Endothelial cell of umbilical vein (primary cell): Measurements from ENCODE around the gene LZTS2. TPM values are rescaled to one million over a fixed set of nuclear protein-coding genes. Genes with fewer than 3 reads are reported as not detected.

Experiments
- BruUV-seq: library from RNA; stranded (reverse); fragments of 400-500 nt; replicated peaks from 2 replicates; lab custom pipeline; 2021; lab: Mats Ljungman, UMichigan
- CTCF ChIA-PET: fragments of 300-600, 350-600 bp; sonication (Branson Sonifier 250); formaldehyde crosslinking; loops from one replicate; lab custom pipeline; 2021; ENCODE audit warnings: antibody characterized with exemption, inconsistent platforms; lab: Charles Lee
- POLR2A ChIA-PET: fragments of 300-600, 350-600 bp; sonication (Branson Sonifier 250); formaldehyde crosslinking; loops from one replicate; lab custom pipeline; 2021; ENCODE audit warnings: antibody characterized with exemption, inconsistent platforms; lab: Charles Lee
- DNase-seq: peaks from one replicate; pipeline ENCODE4 v3.0.0-alpha.2; 2011; ENCODE audit warnings: low read depth, low spot score
- FAIRE-seq: peaks from 2 replicates; lab custom pipeline; 2011; peaks lifted over from hg19 to GRCh38; lab: Jason Lieb, UNC
- H2AFZ ChIP-seq: 2 replicates; pipeline ENCODE4 v1.6.0; 2012; ENCODE audit warnings: low read depth, low read length, control low read depth, inconsistent platforms
- H3K27ac ChIP-seq: 2 replicates; pipeline ENCODE4 v1.5.1; 2011; ENCODE audit warnings: low read depth, mild to moderate bottlenecking, control low read depth, low read length, moderate library complexity; ENCODE audit not compliant: insufficient read depth
- H3K27me3 ChIP-seq, 2 experiments: 2 replicates each; pipeline versions ENCODE4 v1.6.0 to v1.6.1; 2011; ENCODE audit warnings: low read length in 2 of 2, mixed read lengths in 1 of 2; ENCODE audit not compliant: control insufficient read depth in 2 of 2, insufficient read depth in 2 of 2
- H3K36me3 ChIP-seq, 2 experiments: 2 replicates in 1 of 2; 3 replicates in 1 of 2; pipeline ENCODE4 v1.5.1; 2011; ENCODE audit warnings: low read length in 2 of 2, mild to moderate bottlenecking in 1 of 2, moderate library complexity in 1 of 2; ENCODE audit not compliant: control insufficient read depth in 2 of 2, insufficient read depth in 2 of 2; ENCODE audit errors: extremely low read depth in 1 of 2
- H3K4me1 ChIP-seq: 3 replicates; pipeline ENCODE4 v1.5.1; 2011; ENCODE audit warnings: mild to moderate bottlenecking, low read length; ENCODE audit not compliant: control insufficient read depth, insufficient read depth; ENCODE audit errors: extremely low read depth
- H3K4me2 ChIP-seq: 2 replicates; pipeline ENCODE4 v1.6.1; 2011; ENCODE audit warnings: low read length, control low read depth, mixed read lengths; ENCODE audit not compliant: insufficient read depth
- H3K4me3 ChIP-seq, 3 experiments: fragments of 200-600 bp in 1 of 3; sonication (generic), shearing (Covaris generic) in 1 of 3; replicated peaks in 1 of 3; 2 replicates each; pipeline ENCODE4 v1.5.1; 2011 to 2016; ENCODE audit warnings: control low read depth in 3 of 3, low read length in 3 of 3, mild to moderate bottlenecking in 2 of 3, inconsistent platforms in 1 of 3, low read depth in 1 of 3, moderate library complexity in 1 of 3; ENCODE audit not compliant: insufficient read depth in 1 of 3
- H3K79me2 ChIP-seq: 2 replicates; pipeline ENCODE4 v1.6.0; 2012; ENCODE audit warnings: low read length, inconsistent platforms; ENCODE audit not compliant: control insufficient read depth, insufficient read depth
- H3K9ac ChIP-seq: replicated peaks from 2 replicates; pipeline ENCODE3; 2011; ENCODE audit warnings: low read length, control low read depth; ENCODE audit not compliant: insufficient read depth; ENCODE audit errors: extremely low read depth
- H3K9me1 ChIP-seq: replicated peaks from 3 replicates; pipeline ENCODE4 v1.6.0; 2011; ENCODE audit warnings: mild to moderate bottlenecking, low read length; ENCODE audit not compliant: control insufficient read depth, insufficient read depth; ENCODE audit errors: extremely low read depth
- H3K9me3 ChIP-seq: replicated peaks from 2 replicates; pipeline ENCODE4 v1.5.1; 2012; ENCODE audit warnings: low read length, inconsistent platforms; ENCODE audit not compliant: control insufficient read depth, insufficient read depth
- H4K20me1 ChIP-seq: replicated peaks from 2 replicates; pipeline ENCODE3; 2011; ENCODE audit warnings: mild to moderate bottlenecking, low read length; ENCODE audit not compliant: control insufficient read depth, insufficient read depth; ENCODE audit errors: extremely low read depth
- EZH2 ChIP-seq: IDR thresholded peaks from 2 replicates; pipeline ENCODE4 v1.6.1; 2012; ENCODE audit warnings: borderline replicate concordance, low read depth, mild to moderate bottlenecking, moderate library complexity, low read length, inconsistent platforms; ENCODE audit not compliant: severe bottlenecking
- FOS ChIP-seq: IDR thresholded peaks from 2 replicates; pipeline ENCODE4 v1.6.1; 2011; ENCODE audit warnings: mild to moderate bottlenecking, low read length, moderate library complexity, borderline replicate concordance; ENCODE audit not compliant: insufficient read depth
- GATA2 ChIP-seq: IDR thresholded peaks from 2 replicates; pipeline ENCODE4 v1.7.0; 2011; ENCODE audit warnings: low read depth, mild to moderate bottlenecking, moderate library complexity, mixed read lengths, low read length; ENCODE audit not compliant: insufficient read length, insufficient read depth
- JUN ChIP-seq: IDR thresholded peaks from 2 replicates; pipeline ENCODE4 v1.6.1; 2011; ENCODE audit warnings: borderline replicate concordance, low read depth; ENCODE audit not compliant: insufficient read length, insufficient read depth
- MYC ChIP-seq: IDR thresholded peaks from one replicate; pipeline ENCODE4 v1.6.1; 2011; ENCODE audit warnings: mild to moderate bottlenecking, low read depth, low read length
- POLR2A ChIP-seq: IDR thresholded peaks from 2 replicates; pipeline ENCODE4 v1.6.1; 2012; ENCODE audit warnings: low read depth, mild to moderate bottlenecking, control low read depth, low read length
- POLR2AphosphoS5 ChIP-seq: IDR thresholded peaks from 2 replicates; pipeline ENCODE4 v1.6.1; 2012; ENCODE audit warnings: low read depth, mild to moderate bottlenecking, control low read depth, low read length, moderate library complexity; ENCODE audit not compliant: insufficient read depth
- dilution Hi-C: fragments of 300-500 bp; cut with MboI; formaldehyde crosslinking; loops from one replicate; pipeline ENCODE4 v1.15.0; 2019; ENCODE audit warnings: low sequenced_read_pairs; ENCODE audit not compliant: extremely low pct_ligation_motif_present
- intact Hi-C: fragments of 100-400 bp; cut with micrococcal nuclease; formaldehyde crosslinking; loops from one replicate; pipeline ENCODE4 v1.10.0; 2022
- polyA plus RNA-seq, 4 experiments: library from polyadenylated mRNA; depleted of rRNA in 3 of 4; stranded (reverse) in 3 of 4; unstranded in 1 of 4; fragments of >200 nt; gene quantifications; 2 replicates each; pipeline versions ENCODE4 v1.2.1 to v1.2.3, GENCODE V29; 2011 to 2012; ENCODE audit warnings: missing spikeins in 1 of 4
- total RNA-seq: library from RNA; stranded (reverse); gene quantifications from 2 replicates; pipeline ENCODE4 v1.2.3, GENCODE V29; 2021
- TF ChIP-seq, protein P1 (sequence below): IDR thresholded peaks from 2 replicates; pipeline ENCODE4 v1.6.1; 2011; ENCODE audit not compliant: insufficient read depth, insufficient read length
- TF ChIP-seq, protein P2 (sequence below), 2 donors: IDR thresholded peaks; 1 replicate in 1 of 2; 2 replicates in 1 of 2; pipeline ENCODE4 v1.5.1; 2011; ENCODE audit warnings: low read length in 2 of 2, mild to moderate bottlenecking in 2 of 2, moderate library complexity in 2 of 2, control low read depth in 1 of 2, inconsistent platforms in 1 of 2, low read depth in 1 of 2; ENCODE audit not compliant: insufficient read depth in 1 of 2; ENCODE audit errors: extremely low read depth in 1 of 2

The LZTS2 gene
- total and polyA plus RNA-seq, 2 donors (not counting 3 experiments of a cell fraction or from before 2014, with no cell fraction given), result 70.8 to 79.5 TPM

DNA sequence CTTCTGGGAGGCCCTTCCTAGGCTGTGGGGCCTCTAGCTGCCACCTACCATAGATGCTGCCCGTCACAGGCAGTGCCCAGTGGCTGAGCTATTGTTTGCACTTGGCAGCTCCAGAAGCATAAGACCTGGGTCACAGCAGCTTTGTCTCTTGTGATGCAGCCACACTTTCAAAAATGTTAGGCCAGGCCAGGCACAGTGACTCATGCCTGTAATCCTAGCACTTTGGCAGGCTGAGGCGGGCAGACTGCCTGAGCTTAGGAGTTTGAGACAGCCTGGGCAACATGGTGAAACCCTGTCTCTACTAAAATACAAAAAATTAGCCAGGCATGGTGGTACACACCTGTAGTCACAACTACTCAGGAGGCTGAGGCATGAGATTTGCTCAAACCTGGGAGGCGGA is 52.7 kb downstream of the LZTS2 start:
- H2AFZ ChIP-seq, result no peak overlapping the region
- intact Hi-C loops, result no loop called here
- BruUV-seq, result no TSS peak

More for the DNA sequence above, 52.7 kb downstream of the LZTS2 start:
- DNase-seq (no peak), FAIRE-seq (no peak)
- no peak overlapping the region for H3K9ac ChIP-seq
- ChIA-PET POLR2A (interaction anchor here (1.0 kb wide), 1 partner anchor 9 kb away, joined by 6 read pairs; no protein-coding TSS in a partner anchor), CTCF (interaction anchor here (0.9 to 9.9 kb wide), 8 partner anchors 11 to 89 kb away, joined by 4 to 290 read pairs (median 32); partner anchors contain the start of genes KAZALD1, PDZD7 and SFXN3)
- dilution Hi-C loops, result no loop called here
- no peaks in the 10 kb centered on the region for H3K36me3 ChIP-seq
- H3K9me3 ChIP-seq, result no peaks in the 10 kb centered on the region
- H4K20me1 ChIP-seq, result no peaks in the 10 kb centered on the region
- H3K27ac ChIP-seq, result no peak overlapping the region
- no peak overlapping the region for H3K4me3 ChIP-seq
- peaks cover 27 to 28% of the 10 kb centered on the region in 2 experiments for H3K27me3 ChIP-seq
- no peaks in the 10 kb centered on the region for H3K4me1 ChIP-seq
- H3K9me1 ChIP-seq, result no peaks in the 10 kb centered on the region
- TF ChIP-seq, protein P1, sequence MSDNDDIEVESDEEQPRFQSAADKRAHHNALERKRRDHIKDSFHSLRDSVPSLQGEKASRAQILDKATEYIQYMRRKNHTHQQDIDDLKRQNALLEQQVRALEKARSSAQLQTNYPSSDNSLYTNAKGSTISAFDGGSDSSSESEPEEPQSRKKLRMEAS, result no peak
- TF ChIP-seq POLR2AphosphoS5 (no peak), JUN (no peak), FOS (no peak), MYC (no peak), POLR2A (no peak), GATA2 (no peak), EZH2 (no peak)
- TF ChIP-seq, protein P2, sequence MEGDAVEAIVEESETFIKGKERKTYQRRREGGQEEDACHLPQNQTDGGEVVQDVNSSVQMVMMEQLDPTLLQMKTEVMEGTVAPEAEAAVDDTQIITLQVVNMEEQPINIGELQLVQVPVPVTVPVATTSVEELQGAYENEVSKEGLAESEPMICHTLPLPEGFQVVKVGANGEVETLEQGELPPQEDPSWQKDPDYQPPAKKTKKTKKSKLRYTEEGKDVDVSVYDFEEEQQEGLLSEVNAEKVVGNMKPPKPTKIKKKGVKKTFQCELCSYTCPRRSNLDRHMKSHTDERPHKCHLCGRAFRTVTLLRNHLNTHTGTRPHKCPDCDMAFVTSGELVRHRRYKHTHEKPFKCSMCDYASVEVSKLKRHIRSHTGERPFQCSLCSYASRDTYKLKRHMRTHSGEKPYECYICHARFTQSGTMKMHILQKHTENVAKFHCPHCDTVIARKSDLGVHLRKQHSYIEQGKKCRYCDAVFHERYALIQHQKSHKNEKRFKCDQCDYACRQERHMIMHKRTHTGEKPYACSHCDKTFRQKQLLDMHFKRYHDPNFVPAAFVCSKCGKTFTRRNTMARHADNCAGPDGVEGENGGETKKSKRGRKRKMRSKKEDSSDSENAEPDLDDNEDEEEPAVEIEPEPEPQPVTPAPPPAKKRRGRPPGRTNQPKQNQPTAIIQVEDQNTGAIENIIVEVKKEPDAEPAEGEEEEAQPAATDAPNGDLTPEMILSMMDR (IDR thresholded peaks at IDR 0.05; ENCODE audit: extremely low read depth in 1 of 2, insufficient read depth in 1 of 2, low read depth in 1 of 2, low read length in 2 of 2), result no peak
- no peaks in the 10 kb centered on the region for H3K79me2 ChIP-seq
- no peak overlapping the region for H3K4me2 ChIP-seq
